Measurements from ENCODE around the gene APC2.

APC2 gene

DNA sequence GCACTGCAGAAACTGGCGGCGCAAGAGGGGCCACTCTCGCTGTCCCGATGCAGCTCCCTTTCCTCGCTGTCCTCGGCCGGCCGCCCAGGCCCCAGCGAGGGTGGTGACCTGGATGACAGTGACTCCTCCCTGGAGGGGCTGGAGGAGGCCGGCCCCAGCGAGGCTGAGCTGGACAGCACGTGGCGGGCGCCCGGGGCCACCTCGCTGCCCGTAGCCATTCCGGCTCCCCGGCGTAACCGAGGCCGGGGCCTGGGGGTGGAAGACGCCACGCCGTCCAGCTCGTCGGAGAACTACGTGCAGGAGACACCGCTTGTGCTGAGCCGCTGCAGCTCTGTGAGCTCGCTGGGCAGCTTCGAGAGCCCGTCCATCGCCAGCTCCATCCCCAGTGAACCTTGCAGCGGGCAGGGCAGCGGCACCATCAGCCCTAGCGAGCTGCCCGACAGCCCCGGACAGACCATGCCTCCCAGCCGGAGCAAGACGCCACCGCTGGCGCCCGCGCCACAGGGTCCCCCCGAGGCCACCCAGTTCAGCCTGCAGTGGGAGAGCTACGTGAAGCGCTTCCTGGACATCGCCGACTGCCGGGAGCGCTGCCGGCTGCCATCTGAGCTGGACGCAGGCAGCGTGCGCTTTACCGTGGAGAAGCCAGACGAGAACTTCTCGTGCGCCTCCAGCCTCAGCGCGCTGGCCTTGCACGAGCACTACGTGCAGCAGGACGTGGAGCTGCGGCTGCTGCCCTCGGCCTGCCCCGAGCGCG is 16.7 kb downstream of the APC2 start:
- TF ChIP-seq, protein P1, sequence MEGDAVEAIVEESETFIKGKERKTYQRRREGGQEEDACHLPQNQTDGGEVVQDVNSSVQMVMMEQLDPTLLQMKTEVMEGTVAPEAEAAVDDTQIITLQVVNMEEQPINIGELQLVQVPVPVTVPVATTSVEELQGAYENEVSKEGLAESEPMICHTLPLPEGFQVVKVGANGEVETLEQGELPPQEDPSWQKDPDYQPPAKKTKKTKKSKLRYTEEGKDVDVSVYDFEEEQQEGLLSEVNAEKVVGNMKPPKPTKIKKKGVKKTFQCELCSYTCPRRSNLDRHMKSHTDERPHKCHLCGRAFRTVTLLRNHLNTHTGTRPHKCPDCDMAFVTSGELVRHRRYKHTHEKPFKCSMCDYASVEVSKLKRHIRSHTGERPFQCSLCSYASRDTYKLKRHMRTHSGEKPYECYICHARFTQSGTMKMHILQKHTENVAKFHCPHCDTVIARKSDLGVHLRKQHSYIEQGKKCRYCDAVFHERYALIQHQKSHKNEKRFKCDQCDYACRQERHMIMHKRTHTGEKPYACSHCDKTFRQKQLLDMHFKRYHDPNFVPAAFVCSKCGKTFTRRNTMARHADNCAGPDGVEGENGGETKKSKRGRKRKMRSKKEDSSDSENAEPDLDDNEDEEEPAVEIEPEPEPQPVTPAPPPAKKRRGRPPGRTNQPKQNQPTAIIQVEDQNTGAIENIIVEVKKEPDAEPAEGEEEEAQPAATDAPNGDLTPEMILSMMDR (conservative IDR thresholded peaks at IDR 0.05; ENCODE audit: low read length) = no peak
- no peak for DNase-seq (ENCODE audit: low read depth)
- H3K4me3 ChIP-seq (ENCODE audit: low read length) = no peak overlapping the region

DNA sequence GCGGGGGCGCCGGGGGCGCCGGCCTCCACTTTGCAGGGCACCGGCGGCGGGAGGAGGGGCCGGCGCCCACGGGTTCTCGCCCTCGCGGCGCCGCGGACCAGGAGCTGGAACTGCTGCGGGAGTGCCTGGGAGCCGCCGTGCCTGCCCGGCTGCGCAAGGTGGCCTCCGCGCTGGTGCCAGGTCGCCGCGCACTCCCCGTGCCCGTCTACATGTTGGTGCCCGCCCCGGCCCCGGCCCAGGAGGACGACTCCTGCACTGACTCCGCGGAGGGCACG is 17.2 kb downstream of the APC2 start:
- no peak for DNase-seq (ENCODE audit: low read depth)
- no peak overlapping the region for H3K4me3 ChIP-seq (ENCODE audit: low read length)

DNA sequence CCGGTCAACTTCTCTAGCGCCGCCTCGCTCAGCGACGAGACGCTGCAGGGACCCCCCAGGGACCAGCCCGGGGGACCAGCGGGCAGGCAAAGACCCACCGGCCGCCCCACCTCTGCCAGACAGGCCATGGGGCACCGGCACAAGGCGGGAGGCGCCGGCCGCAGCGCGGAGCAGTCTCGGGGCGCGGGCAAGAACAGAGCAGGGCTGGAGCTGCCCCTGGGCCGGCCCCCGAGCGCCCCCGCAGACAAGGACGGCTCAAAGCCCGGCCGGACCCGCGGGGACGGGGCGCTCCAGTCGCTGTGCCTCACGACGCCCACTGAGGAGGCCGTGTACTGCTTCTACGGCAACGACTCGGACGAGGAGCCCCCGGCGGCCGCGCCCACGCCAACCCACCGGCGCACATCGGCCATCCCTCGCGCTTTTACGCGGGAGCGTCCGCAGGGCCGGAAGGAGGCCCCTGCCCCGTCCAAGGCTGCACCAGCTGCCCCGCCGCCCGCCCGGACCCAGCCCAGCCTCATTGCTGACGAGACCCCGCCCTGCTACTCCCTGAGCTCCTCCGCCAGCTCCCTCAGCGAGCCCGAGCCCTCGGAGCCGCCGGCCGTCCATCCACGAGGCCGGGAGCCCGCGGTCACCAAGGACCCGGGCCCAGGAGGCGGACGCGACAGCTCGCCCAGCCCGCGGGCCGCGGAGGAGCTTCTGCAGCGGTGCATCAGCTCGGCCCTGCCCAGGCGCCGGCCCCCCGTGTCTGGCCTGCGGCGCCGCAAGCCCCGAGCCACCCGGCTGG is 17.8 kb downstream of the APC2 start:
- no peak overlapping the region for H3K4me3 ChIP-seq (ENCODE audit: low read length)
- no peak for DNase-seq (ENCODE audit: low read depth)
- TF ChIP-seq, protein P1 (conservative IDR thresholded peaks at IDR 0.05; ENCODE audit: low read length) = no peak

More for the DNA sequence above, 17.2 kb downstream of the APC2 start:
- TF ChIP-seq, protein P1 (conservative IDR thresholded peaks at IDR 0.05; ENCODE audit: low read length) = no peak

DNA sequence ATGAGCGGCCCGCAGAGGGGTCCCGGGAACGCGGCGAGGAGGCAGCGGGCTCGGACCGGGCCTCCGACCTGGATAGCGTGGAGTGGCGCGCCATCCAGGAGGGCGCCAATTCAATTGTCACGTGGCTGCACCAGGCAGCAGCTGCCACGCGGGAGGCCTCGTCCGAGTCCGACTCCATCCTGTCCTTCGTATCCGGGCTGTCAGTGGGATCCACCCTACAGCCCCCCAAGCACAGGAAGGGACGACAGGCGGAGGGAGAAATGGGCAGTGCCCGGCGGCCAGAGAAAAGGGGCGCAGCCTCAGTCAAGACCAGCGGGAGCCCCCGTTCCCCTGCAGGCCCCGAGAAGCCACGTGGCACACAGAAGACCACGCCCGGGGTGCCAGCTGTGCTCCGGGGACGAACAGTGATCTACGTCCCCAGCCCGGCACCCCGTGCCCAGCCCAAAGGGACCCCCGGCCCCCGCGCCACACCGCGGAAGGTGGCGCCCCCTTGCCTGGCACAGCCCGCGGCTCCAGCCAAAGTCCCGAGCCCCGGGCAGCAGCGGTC is 18.4 kb downstream of the APC2 start:
- TF ChIP-seq, protein P1 (conservative IDR thresholded peaks at IDR 0.05; ENCODE audit: low read length) = no peak
- DNase-seq (ENCODE audit: low read depth) = no peak
- peak overlapping the region; percentile 24 for H3K4me3 ChIP-seq (ENCODE audit: low read length)

DNA sequence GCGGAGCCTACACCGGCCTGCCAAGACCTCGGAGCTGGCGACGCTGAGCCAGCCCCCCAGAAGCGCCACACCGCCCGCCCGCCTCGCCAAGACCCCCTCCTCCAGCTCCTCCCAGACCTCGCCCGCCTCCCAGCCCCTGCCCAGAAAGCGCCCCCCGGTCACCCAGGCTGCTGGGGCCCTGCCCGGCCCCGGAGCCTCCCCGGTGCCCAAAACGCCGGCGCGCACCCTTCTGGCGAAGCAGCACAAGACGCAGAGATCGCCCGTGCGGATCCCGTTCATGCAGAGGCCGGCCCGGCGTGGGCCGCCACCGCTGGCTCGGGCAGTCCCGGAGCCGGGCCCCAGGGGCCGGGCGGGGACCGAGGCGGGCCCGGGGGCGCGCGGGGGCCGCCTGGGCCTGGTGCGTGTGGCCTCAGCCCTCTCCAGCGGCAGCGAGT is 18.9 kb downstream of the APC2 start:
- TF ChIP-seq, protein P1 (conservative IDR thresholded peaks at IDR 0.05; ENCODE audit: low read length) = no peak
- peak overlapping the region; percentile 17; the same call in 1 of the 2 replicates for H3K4me3 ChIP-seq (ENCODE audit: low read length)
- DNase-seq (ENCODE audit: low read depth) = peak; percentile 53

DNA sequence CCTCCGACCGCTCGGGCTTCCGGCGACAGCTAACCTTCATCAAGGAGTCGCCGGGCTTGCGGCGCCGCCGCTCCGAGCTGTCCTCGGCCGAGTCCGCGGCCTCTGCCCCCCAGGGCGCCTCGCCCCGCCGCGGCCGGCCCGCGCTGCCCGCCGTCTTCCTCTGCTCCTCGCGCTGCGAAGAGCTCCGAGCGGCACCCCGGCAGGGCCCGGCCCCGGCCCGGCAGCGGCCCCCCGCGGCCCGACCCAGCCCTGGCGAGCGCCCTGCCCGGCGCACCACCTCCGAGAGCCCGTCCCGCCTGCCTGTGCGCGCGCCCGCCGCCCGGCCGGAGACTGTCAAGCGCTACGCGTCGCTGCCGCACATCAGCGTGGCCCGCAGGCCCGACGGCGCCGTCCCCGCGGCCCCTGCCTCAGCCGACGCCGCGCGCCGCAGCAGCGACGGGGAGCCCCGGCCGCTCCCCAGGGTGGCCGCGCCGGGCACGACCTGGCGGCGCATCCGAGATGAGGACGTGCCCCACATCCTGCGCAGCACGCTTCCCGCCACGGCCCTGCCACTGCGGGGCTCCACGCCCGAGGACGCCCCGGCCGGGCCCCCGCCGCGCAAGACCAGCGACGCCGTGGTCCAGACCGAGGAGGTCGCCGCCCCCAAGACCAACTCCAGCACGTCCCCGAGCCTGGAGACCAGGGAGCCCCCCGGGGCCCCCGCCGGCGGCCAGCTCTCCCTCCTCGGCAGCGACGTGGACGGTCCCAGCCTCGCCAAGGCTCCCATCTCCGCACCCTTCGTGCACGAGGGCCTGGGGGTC is 19.5 kb downstream of the APC2 start:
- H3K4me3 ChIP-seq (ENCODE audit: low read length) = peak overlapping the region; percentile 44; the same call in 1 of the 2 replicates
- DNase-seq (ENCODE audit: low read depth) = no peak
- TF ChIP-seq, protein P1 (conservative IDR thresholded peaks at IDR 0.05; ENCODE audit: low read length) = no peak

Measured in AG10803 (cell line).